Smooth muscle cell (in vitro differentiated cells): ENCODE measurements around the gene SYNGR3. TPM values are rescaled to one million over a fixed set of nuclear protein-coding genes. Genes with fewer than 3 reads are reported as not detected.

Source experiments
- DNase-seq: peaks from one replicate; lab custom pipeline; 2025; ENCODE audit not compliant: unreplicated experiment; lab: John Stamatoyannopoulos, UW
- H2AFZ ChIP-seq: fragments of 200-600 bp; sonication (generic); 2 replicates; pipeline ENCODE4 v1.6.0; 2016; ENCODE audit warnings: antibody characterized with exemption, low read depth, mild to moderate bottlenecking
- H3F3A ChIP-seq: fragments of 200-600 bp; sonication (generic); 2 replicates; pipeline ENCODE4 v1.6.0; 2017; ENCODE audit warnings: antibody characterized with exemption, low read depth
- H3K27ac ChIP-seq: fragments of 200-600 bp; sonication (generic); 2 replicates; pipeline ENCODE4 v1.5.1; 2016; ENCODE audit warnings: low read depth, mild to moderate bottlenecking
- H3K27me3 ChIP-seq: fragments of 200-600 bp; sonication (generic); 2 replicates; pipeline ENCODE4 v1.6.1; 2016; ENCODE audit warnings: low read depth, mild to moderate bottlenecking
- H3K36me3 ChIP-seq: fragments of 200-600 bp; sonication (generic); 2 replicates; pipeline ENCODE4 v1.5.1; 2016; ENCODE audit warnings: low read depth
- H3K4me1 ChIP-seq: fragments of 200-600 bp; sonication (generic); 2 replicates; pipeline ENCODE4 v1.5.1; 2016; ENCODE audit warnings: low read depth
- H3K4me2 ChIP-seq: fragments of 200-600 bp; sonication (generic); 2 replicates; pipeline ENCODE4 v1.6.0; 2016; ENCODE audit warnings: mild to moderate bottlenecking
- H3K4me3 ChIP-seq: fragments of 200-600 bp; sonication (generic); 2 replicates; pipeline ENCODE4 v1.5.1; 2016; ENCODE audit warnings: mild to moderate bottlenecking
- H3K79me2 ChIP-seq: fragments of 200-600 bp; sonication (generic); 2 replicates; pipeline ENCODE4 v1.6.0; 2016; ENCODE audit warnings: low read depth, mild to moderate bottlenecking
- H3K9ac ChIP-seq: fragments of 200-600 bp; sonication (generic); 2 replicates; pipeline ENCODE4 v1.6.0; 2016; ENCODE audit warnings: low read depth
- H3K9me3 ChIP-seq: fragments of 200-600 bp; sonication (generic); replicated peaks from 2 replicates; pipeline ENCODE4 v1.5.1; 2016; ENCODE audit warnings: low read depth
- H4K20me1 ChIP-seq: fragments of 200-600 bp; sonication (generic); 2 replicates; pipeline ENCODE4 v1.6.0; 2016; ENCODE audit warnings: low read depth
- CTCF ChIP-seq: fragments of 200-600 bp; sonication (generic); IDR thresholded peaks from 2 replicates; pipeline ENCODE4 v1.5.1; 2017; ENCODE audit warnings: borderline replicate concordance, mild to moderate bottlenecking, antibody characterized with exemption; ENCODE audit not compliant: insufficient read depth, poor library complexity, severe bottlenecking
- WGBS: methylation state at CpG from one replicate; pipeline ENCODE4 v1.1.7; 2016; ENCODE audit warnings: low lambda C conversion rate; 5-methylcytosine and 5-hydroxymethylcytosine counted together
- polyA plus RNA-seq: library from polyadenylated mRNA; unstranded; fragments of >200 nt; fragmentation: Nextera tagmentation; extraction: Ambion mirVana; gene quantifications from 2 replicates; pipeline ENCODE4 v1.2.1, GENCODE V29; 2016
- total RNA-seq: library from RNA; depleted of rRNA; stranded (reverse); fragments of >200 nt; gene quantifications from 2 replicates; pipeline ENCODE4 v1.2.3, GENCODE V29; 2014

Gene SYNGR3
- total and polyA plus RNA-seq, 2 experiments from 2014 or later, result 3.0 to 8.7 TPM

- Histone ChIP-seq H3K36me3 (no peaks in the 10 kb centered on the region), H3K9ac (no peak overlapping the region), H3F3A (peaks cover 7% of the 10 kb centered on the region), H3K4me2 (peak overlapping the region; percentile 78), H3K79me2 (no peaks in the 10 kb centered on the region), H2AFZ (no peak overlapping the region), H3K9me3 (no peaks in the 10 kb centered on the region), H3K27ac (no peak overlapping the region), H3K4me1 (peaks cover 26% of the 10 kb centered on the region), H3K4me3 (no peak overlapping the region), H3K27me3 (peaks cover 54% of the 10 kb centered on the region), H4K20me1 (no peaks in the 10 kb centered on the region)
- WGBS, result 15% methylated on average over 52 of the region's 53 CpGs
- no peak for TF ChIP-seq CTCF
- DNase-seq, result no peak
These were observed 9.6 kb upstream of the SYNGR3 start for GRCh38 chr16:1980030-1980769.

- Histone ChIP-seq H3K9ac (no peak overlapping the region), H4K20me1 (no peaks in the 10 kb centered on the region), H3K79me2 (no peaks in the 10 kb centered on the region), H3K4me1 (peaks cover 28% of the 10 kb centered on the region), H3K36me3 (no peaks in the 10 kb centered on the region), H3K27ac (no peak overlapping the region), H3F3A (peaks cover 7% of the 10 kb centered on the region), H3K27me3 (peaks cover 54% of the 10 kb centered on the region), H3K9me3 (no peaks in the 10 kb centered on the region), H2AFZ (no peak overlapping the region), H3K4me2 (no peak overlapping the region), H3K4me3 (no peak overlapping the region)
- TF ChIP-seq CTCF, result no peak
- DNase-seq, result no peak
- WGBS, result 49% methylated on average over 13 of the region's 16 CpGs
These were observed 9.0 kb upstream of the SYNGR3 start for GRCh38 chr16:1980770-1981087.

- 59% methylated on average over 6 of the region's 6 CpGs for WGBS
- Histone ChIP-seq H3F3A (peaks cover 7% of the 10 kb centered on the region), H3K4me1 (peaks cover 28% of the 10 kb centered on the region), H2AFZ (no peak within 1 kb of the TSS), H3K4me3 (no peak within 1 kb of the TSS), H3K27me3 (peaks cover 54% of the 10 kb centered on the region), H3K79me2 (no peaks in the 10 kb centered on the region), H3K36me3 (no peaks in the 10 kb centered on the region), H3K27ac (no peak within 1 kb of the TSS), H3K4me2 (no peak within 1 kb of the TSS), H3K9ac (no peak within 1 kb of the TSS), H3K9me3 (no peaks in the 10 kb centered on the region), H4K20me1 (no peaks in the 10 kb centered on the region)
- DNase-seq, result no peak
- TF ChIP-seq CTCF, result no peak
These were observed 8.4 kb upstream of the SYNGR3 start, which contains the start of gene NOXO1 for GRCh38 chr16:1981398-1981836. TSS of gene NOXO1 (minus strand) at chr16:1981469. CDS start at chr16:1981179, 290 bp downstream.

- Histone ChIP-seq H3K27me3 (peaks cover 54% of the 10 kb centered on the region), H3K4me2 (no peak overlapping the region), H3F3A (peaks cover 7% of the 10 kb centered on the region), H3K36me3 (no peaks in the 10 kb centered on the region), H3K27ac (no peak overlapping the region), H3K79me2 (no peaks in the 10 kb centered on the region), H3K4me3 (no peak overlapping the region), H3K9ac (no peak overlapping the region), H4K20me1 (no peaks in the 10 kb centered on the region), H3K9me3 (no peaks in the 10 kb centered on the region), H2AFZ (no peak overlapping the region), H3K4me1 (peaks cover 28% of the 10 kb centered on the region)
- WGBS, result 85% methylated on average over 5 of the region's 5 CpGs
- no peak for TF ChIP-seq CTCF
- no peak for DNase-seq
These were observed 7.7 kb upstream of the SYNGR3 start for GRCh38 chr16:1982013-1982433.
